Urinary bladder (tissue), 4 donors: Measurements from ENCODE around the gene NRXN3. TPM values are rescaled to one million over a fixed set of nuclear protein-coding genes. Genes with fewer than 3 reads are reported as not detected.

ENCODE experiments used
- DNase-seq: peaks from one replicate; pipeline ENCODE4 v3.0.0-alpha.2; 2015; ENCODE audit errors: extremely low spot score
- H3K27ac ChIP-seq: one replicate; pipeline ENCODE4 v1.5.1; 2013; ENCODE audit warnings: low read depth, mild to moderate bottlenecking, moderate library complexity
- H3K36me3 ChIP-seq: one replicate; pipeline ENCODE4 v1.6.1; 2013; ENCODE audit warnings: mild to moderate bottlenecking, moderate library complexity; ENCODE audit not compliant: insufficient read depth
- H3K4me1 ChIP-seq: one replicate; pipeline ENCODE4 v1.6.1; 2013; ENCODE audit warnings: mild to moderate bottlenecking, moderate library complexity; ENCODE audit not compliant: insufficient read depth
- H3K4me3 ChIP-seq: one replicate; pipeline ENCODE4 v1.5.1; 2013; ENCODE audit warnings: low read depth, low read length
- WGBS: extraction: QIAGEN DNeasy Blood & Tissue Kit; methylation state at CpG from one replicate; pipeline ENCODE4 v1.1.7; 2013; 5-methylcytosine and 5-hydroxymethylcytosine counted together
- polyA plus RNA-seq: library from polyadenylated mRNA; stranded (reverse); fragments of 200-250 nt; gene quantifications from one replicate; pipeline ENCODE4 v1.2.3, GENCODE V29; 2013
- total RNA-seq: library from RNA; depleted of rRNA; stranded (reverse); fragments of >200 nt; gene quantifications from one replicate; pipeline ENCODE4 v1.2.3, GENCODE V29; 2014
- donor health status: healthy with polysubstance abuse.
- donor health status: healthy.

NRXN3 gene
- total and polyA plus RNA-seq, 2 donors, result 3.9 to 6.7 TPM

- H3K4me3 ChIP-seq, result no peak overlapping the region
- DNase-seq, result no peak
- WGBS, result 92% methylated on average over 3 of the region's 3 CpGs
- H3K27ac ChIP-seq, result no peak overlapping the region
- no peaks in the 10 kb centered on the region for H3K4me1 ChIP-seq
- no peaks in the 10 kb centered on the region for H3K36me3 ChIP-seq
Measured at GRCh38 chr14:79253576-79253975, 1083.4 kb downstream of the NRXN3 start.

GRCh38 chr14:79254069-79254775, 1084.0 kb downstream of the NRXN3 start:
- Histone ChIP-seq H3K27ac (no peak overlapping the region), H3K4me3 (no peak overlapping the region), H3K36me3 (no peaks in the 10 kb centered on the region), H3K4me1 (no peaks in the 10 kb centered on the region)
- WGBS, result 62% methylated on average over 3 of the region's 3 CpGs
- no peak for DNase-seq

GRCh38 chr14:79256380-79256779, 1086.2 kb downstream of the NRXN3 start:
- Histone ChIP-seq H3K36me3 (no peaks in the 10 kb centered on the region), H3K4me3 (no peak overlapping the region), H3K4me1 (no peaks in the 10 kb centered on the region), H3K27ac (no peak overlapping the region)
- no peak for DNase-seq
- 67% methylated on average over 2 of the region's 2 CpGs for WGBS

- Histone ChIP-seq H3K27ac (no peak overlapping the region), H3K36me3 (no peaks in the 10 kb centered on the region), H3K4me1 (no peaks in the 10 kb centered on the region), H3K4me3 (no peak overlapping the region)
- 90% methylated on average over 3 of the region's 3 CpGs for WGBS
- no peak for DNase-seq
Measured at GRCh38 chr14:79260406-79260805, 1090.2 kb downstream of the NRXN3 start.

- no peaks in the 10 kb centered on the region for H3K4me1 ChIP-seq
- H3K4me3 ChIP-seq, result no peak overlapping the region
- no peaks in the 10 kb centered on the region for H3K36me3 ChIP-seq
- no peak overlapping the region for H3K27ac ChIP-seq
- DNase-seq, result no peak
- 88% methylated on average over 4 of the region's 4 CpGs for WGBS
Measured at GRCh38 chr14:79265366-79265946, 1095.3 kb downstream of the NRXN3 start.

GRCh38 chr14:79270361-79270760, 1100.2 kb downstream of the NRXN3 start:
- Histone ChIP-seq H3K27ac (no peak overlapping the region), H3K4me1 (no peaks in the 10 kb centered on the region), H3K4me3 (no peak overlapping the region), H3K36me3 (no peaks in the 10 kb centered on the region)
- DNase-seq, result no peak
- 80% methylated on average over 3 of the region's 3 CpGs for WGBS

GRCh38 chr14:79271122-79271521, 1100.9 kb downstream of the NRXN3 start:
- H3K27ac ChIP-seq, result no peak overlapping the region
- DNase-seq, result no peak
- H3K4me3 ChIP-seq, result no peak overlapping the region
- H3K4me1 ChIP-seq, result no peaks in the 10 kb centered on the region
- no peaks in the 10 kb centered on the region for H3K36me3 ChIP-seq

- DNase-seq, result no peak
- no peak overlapping the region for H3K27ac ChIP-seq
Measured at GRCh38 chr14:79274641-79275291, 1104.6 kb downstream of the NRXN3 start.

GRCh38 chr14:79275292-79275655, 1105.1 kb downstream of the NRXN3 start:
- Histone ChIP-seq H3K4me3 (no peak overlapping the region), H3K27ac (no peak overlapping the region), H3K36me3 (no peaks in the 10 kb centered on the region), H3K4me1 (no peaks in the 10 kb centered on the region)
- 51% methylated on average over 4 of the region's 4 CpGs for WGBS
- no peak for DNase-seq

More at GRCh38 chr14:79274641-79275291, 1104.6 kb downstream of the NRXN3 start:
- Histone ChIP-seq H3K36me3 (no peaks in the 10 kb centered on the region), H3K4me1 (no peaks in the 10 kb centered on the region), H3K4me3 (no peak overlapping the region)
- WGBS, result 31% methylated on average over 2 of the region's 2 CpGs

- Histone ChIP-seq H3K27ac (no peak overlapping the region), H3K4me1 (no peaks in the 10 kb centered on the region), H3K4me3 (peak overlapping the region; percentile 35), H3K36me3 (no peaks in the 10 kb centered on the region)
- DNase-seq, result no peak
- 18% methylated on average over 18 of the region's 18 CpGs for WGBS
Measured at GRCh38 chr14:79278286-79278797, 1108.2 kb downstream of the NRXN3 start.

GRCh38 chr14:79278798-79279644, 1108.8 kb downstream of the NRXN3 start:
- peak; percentile 77 for DNase-seq
- Histone ChIP-seq H3K36me3 (no peaks in the 10 kb centered on the region), H3K4me1 (no peaks in the 10 kb centered on the region), H3K4me3 (peak overlapping the region; percentile 35), H3K27ac (no peak overlapping the region)
- 1% methylated on average over 67 of the region's 67 CpGs for WGBS

GRCh38 chr14:79279645-79280597, 1109.7 kb downstream of the NRXN3 start:
- Histone ChIP-seq H3K4me3 (peak overlapping the region; percentile 35), H3K27ac (no peak overlapping the region), H3K4me1 (no peaks in the 10 kb centered on the region), H3K36me3 (no peaks in the 10 kb centered on the region)
- DNase-seq, result no peak
- WGBS, result 2% methylated on average over 41 of the region's 41 CpGs
